IMR-90 (cell line): ENCODE data around the gene ST7. TPM values are rescaled to one million over a fixed set of nuclear protein-coding genes. Genes with fewer than 3 reads are reported as not detected.
A peak's percentile ranks its signal among the peaks of the same experiment; 100 is the strongest.

ENCODE experiments used
- ATAC-seq: fragments of 200-7000 bp; cut with Tn5 transposase; 2 replicates; pipeline ENCODE4 v1.9.1; 2020; ENCODE audit warnings: low read depth, mild to moderate bottlenecking, moderate library complexity
- BruUV-seq: library from RNA; stranded (reverse); fragments of 400-500 nt; replicated peaks from 2 replicates; lab custom pipeline; 2021; lab: Mats Ljungman, UMichigan
- CTCF ChIA-PET: fragments of 300-600 bp; formaldehyde crosslinking; extraction: SDS; loops from one replicate; lab custom pipeline; 2021; ENCODE audit warnings: antibody characterized with exemption; lab: Yijun Ruan, JAX
- POLR2A ChIA-PET: fragments of 300-600 bp; sonication (Branson Sonifier 250); formaldehyde crosslinking; loops from one replicate; lab custom pipeline; 2022; ENCODE audit warnings: antibody characterized with exemption; ENCODE audit not compliant: unreplicated experiment; lab: Charles Lee
- DNase-seq: peaks from one replicate; pipeline ENCODE4 v3.0.0; 2013
- H2AFZ ChIP-seq: replicated peaks from 2 replicates; pipeline ENCODE3; 2013; ENCODE audit warnings: low read length, mild to moderate bottlenecking; ENCODE audit not compliant: poor library complexity
- H2AK5ac ChIP-seq: 2 replicates; pipeline ENCODE4 v1.6.1; 2013; ENCODE audit warnings: low read depth, low read length, inconsistent platforms
- H2AK9ac ChIP-seq: replicated peaks from 2 replicates; pipeline ENCODE3; 2013; ENCODE audit warnings: mild to moderate bottlenecking, low read depth, low read length, moderate library complexity; ENCODE audit not compliant: poor library complexity
- H2BK120ac ChIP-seq: 2 replicates; pipeline ENCODE4 v1.6.1; 2013; ENCODE audit warnings: low read depth, low read length, inconsistent platforms
- H2BK15ac ChIP-seq: 3 replicates; pipeline ENCODE4 v1.6.1; 2013; ENCODE audit warnings: low read depth, low read length, inconsistent platforms
- H2BK20ac ChIP-seq: 2 replicates; pipeline ENCODE4 v1.6.1; 2013; ENCODE audit warnings: low read depth, mild to moderate bottlenecking, inconsistent platforms, low read length, moderate library complexity
- H2BK5ac ChIP-seq: 2 replicates; pipeline ENCODE4 v1.6.1; 2013; ENCODE audit warnings: mild to moderate bottlenecking, low read depth, low read length, inconsistent platforms; ENCODE audit not compliant: poor library complexity, severe bottlenecking
- H3K14ac ChIP-seq: replicated peaks from 2 replicates; pipeline ENCODE4 v1.6.1; 2013; ENCODE audit warnings: low read depth, low read length, inconsistent platforms
- H3K18ac ChIP-seq: 2 replicates; pipeline ENCODE4 v1.6.1; 2013; ENCODE audit warnings: low read depth, low read length, control low read depth
- H3K23ac ChIP-seq: 2 replicates; pipeline ENCODE4 v1.6.1; 2013; ENCODE audit warnings: low read depth, low read length, inconsistent platforms
- H3K27ac ChIP-seq: 2 replicates; pipeline ENCODE4 v1.5.1; 2013; ENCODE audit warnings: mild to moderate bottlenecking, control low read depth, low read length; ENCODE audit not compliant: insufficient read depth
- H3K27me3 ChIP-seq: 2 replicates; pipeline ENCODE4 v1.6.1; 2013; ENCODE audit warnings: low read length; ENCODE audit not compliant: control insufficient read depth, insufficient read depth
- H3K36me3 ChIP-seq: 2 replicates; pipeline ENCODE4 v1.6.1; 2013; ENCODE audit warnings: low read length, mixed read lengths; ENCODE audit not compliant: control insufficient read depth, insufficient read depth
- H3K4ac ChIP-seq: 2 replicates; pipeline ENCODE4 v1.6.1; 2013; ENCODE audit warnings: low read depth, low read length, inconsistent platforms
- H3K4me1 ChIP-seq: 2 replicates; pipeline ENCODE4 v1.6.1; 2013; ENCODE audit warnings: low read length, mixed read lengths; ENCODE audit not compliant: control insufficient read depth, insufficient read depth
- H3K4me2 ChIP-seq: 2 replicates; pipeline ENCODE4 v1.6.1; 2013; ENCODE audit warnings: low read depth, mild to moderate bottlenecking, control low read depth, low read length, moderate library complexity
- H3K4me3 ChIP-seq: 2 replicates; pipeline ENCODE4 v1.5.1; 2013; ENCODE audit warnings: low read depth, mild to moderate bottlenecking, control low read depth, low read length, moderate library complexity; ENCODE audit not compliant: insufficient read depth
- H3K56ac ChIP-seq: 2 replicates; pipeline ENCODE4 v1.6.1; 2013; ENCODE audit warnings: low read length, inconsistent platforms; ENCODE audit not compliant: insufficient read depth; ENCODE audit errors: extremely low read depth
- H3K79me1 ChIP-seq, 2 experiments: 2 replicates each; pipeline ENCODE4 v1.6.1; 2013; ENCODE audit warnings: low read length in 2 of 2, inconsistent platforms in 1 of 2, low read depth in 1 of 2
- H3K9ac ChIP-seq: 2 replicates; pipeline ENCODE4 v1.6.1; 2013; ENCODE audit warnings: low read depth, low read length, control low read depth
- H3K9me1 ChIP-seq: 2 replicates; pipeline ENCODE4 v1.6.1; 2013; ENCODE audit warnings: low read length, inconsistent platforms; ENCODE audit not compliant: insufficient read depth
- H3K9me3 ChIP-seq: 2 replicates; pipeline ENCODE4 v1.6.1; 2013; ENCODE audit warnings: low read length; ENCODE audit not compliant: control insufficient read depth, insufficient read depth
- H4K20me1 ChIP-seq: 2 replicates; pipeline ENCODE4 v1.6.1; 2013; ENCODE audit warnings: low read length, inconsistent platforms; ENCODE audit not compliant: insufficient read depth
- H4K5ac ChIP-seq: 2 replicates; pipeline ENCODE4 v1.6.1; 2013; ENCODE audit warnings: mild to moderate bottlenecking, low read depth, low read length, control low read depth
- H4K8ac ChIP-seq, 2 experiments: 2 replicates each; pipeline ENCODE4 v1.6.1; 2013; ENCODE audit warnings: low read depth in 2 of 2, low read length in 2 of 2, control low read depth in 1 of 2, inconsistent platforms in 1 of 2
- H4K91ac ChIP-seq: 2 replicates; pipeline ENCODE4 v1.6.1; 2013; ENCODE audit warnings: low read depth, low read length, inconsistent platforms; ENCODE audit not compliant: insufficient read depth
- BHLHE40 ChIP-seq: fragments of 150-350 bp; IDR thresholded peaks from 2 replicates; pipeline ENCODE4 v1.6.1; 2016; ENCODE audit warnings: mild to moderate bottlenecking, low read depth, low read length
- CEBPB ChIP-seq: IDR thresholded peaks from 2 replicates; pipeline ENCODE4 v1.6.1; 2012; ENCODE audit warnings: low read depth, low read length, improper control_type of control experiment
- CHD1 ChIP-seq: IDR thresholded peaks from 2 replicates; pipeline ENCODE4 v1.6.1; 2012; ENCODE audit warnings: low read depth, low read length, improper control_type of control experiment
- CTCF ChIP-seq: conservative IDR thresholded peaks from 2 replicates; pipeline ENCODE4 v1.5.1; 2012; ENCODE audit warnings: mild to moderate bottlenecking, low read depth, low read length, improper control_type of control experiment
- ELK1 ChIP-seq: fragments of 150-350 bp; IDR thresholded peaks from 2 replicates; pipeline ENCODE4 v1.6.1; 2016; ENCODE audit warnings: low read depth, mild to moderate bottlenecking, low read length, moderate library complexity, borderline replicate concordance
- FOS ChIP-seq: fragments of 150-350 bp; IDR thresholded peaks from 2 replicates; pipeline ENCODE4 v1.6.1; 2016; ENCODE audit warnings: low read depth, low read length
- MAFK ChIP-seq: IDR thresholded peaks from 2 replicates; pipeline ENCODE4 v1.6.1; 2012; ENCODE audit warnings: low read depth, low read length, improper control_type of control experiment
- MAZ ChIP-seq: IDR thresholded peaks from 2 replicates; pipeline ENCODE4 v1.6.1; 2012; ENCODE audit warnings: low read depth, mild to moderate bottlenecking, low read length, improper control_type of control experiment, moderate library complexity, borderline replicate concordance
- MXI1 ChIP-seq: IDR thresholded peaks from 2 replicates; pipeline ENCODE4 v1.6.1; 2012; ENCODE audit warnings: low read depth, mild to moderate bottlenecking, low read length, moderate library complexity, borderline replicate concordance
- NFE2L2 ChIP-seq: fragments of 150-350 bp; IDR thresholded peaks from 2 replicates; pipeline ENCODE4 v1.6.1; 2016; ENCODE audit warnings: low read depth, mild to moderate bottlenecking, low read length
- POLR2A ChIP-seq: IDR thresholded peaks from 2 replicates; pipeline ENCODE4 v1.6.1; 2012; ENCODE audit warnings: mild to moderate bottlenecking, low read depth, low read length
- RAD21 ChIP-seq: IDR thresholded peaks from 2 replicates; pipeline ENCODE4 v1.6.1; 2012; ENCODE audit warnings: low read length, improper control_type of control experiment
- RCOR1 ChIP-seq: IDR thresholded peaks from 2 replicates; pipeline ENCODE4 v1.6.1; 2012; ENCODE audit warnings: mild to moderate bottlenecking, low read length, improper control_type of control experiment; ENCODE audit not compliant: insufficient replicate concordance
- RFX5 ChIP-seq: IDR thresholded peaks from 2 replicates; pipeline ENCODE4 v1.8.0; 2012; ENCODE audit warnings: low read depth, mild to moderate bottlenecking, low read length, moderate library complexity
- USF2 ChIP-seq: fragments of 150-350 bp; IDR thresholded peaks from 2 replicates; pipeline ENCODE4 v1.6.1; 2017; ENCODE audit warnings: mild to moderate bottlenecking, antibody characterized with exemption, low read length, low read depth
- WGBS, 2 experiments: methylation state at CpG; one replicate each; pipeline versions ENCODE4 v1.1.5 to v1.1.7; 2013; ENCODE audit warnings: missing lambda C conversion rate in 2 of 2; ENCODE audit not compliant: insufficient read length in 1 of 2; ENCODE audit errors: extremely low coverage in 2 of 2; 5-methylcytosine and 5-hydroxymethylcytosine counted together
- dilution Hi-C: fragments of 300-500 bp; cut with HindIII; formaldehyde crosslinking; loops from one replicate; pipeline ENCODE4 v1.14.3; 2018; ENCODE audit warnings: low sequenced_read_pairs; ENCODE audit not compliant: unreplicated experiment
- in situ Hi-C: fragments of 300-500 bp; cut with MboI; formaldehyde crosslinking; loops from 3 replicates; pipeline ENCODE4 v1.14.3; 2019; ENCODE audit warnings: low sequenced_read_pairs, inconsistent platforms, mixed read lengths
- intact Hi-C: fragments of 100-400 bp; cut with micrococcal nuclease; formaldehyde crosslinking; loops from 2 replicates; pipeline ENCODE4 v1.10.0; 2022
- polyA plus RNA-seq, 3 experiments: library from polyadenylated mRNA; depleted of rRNA; stranded (reverse); fragments of >200 nt; gene quantifications; 2 replicates each; pipeline ENCODE4 v1.2.3, GENCODE V29; 2012; ENCODE audit warnings: low replicate concordance in 1 of 3
- total RNA-seq: library from RNA; depleted of rRNA; stranded (reverse); fragments of >200 nt; gene quantifications from 2 replicates; pipeline ENCODE4 v1.2.3, GENCODE V29; 2012

ST7 gene
- total and polyA plus RNA-seq, 2 of the 4 experiments (the other 2 are of a cell fraction), result 18.6 to 26.0 TPM

GRCh38 chr7:117202511-117202910 is 249.2 kb downstream of the ST7 start:
- Histone ChIP-seq H2BK15ac (no peak overlapping the region), H3K18ac (no peak overlapping the region), H2AFZ (no peak overlapping the region), H3K36me3 (no peaks in the 10 kb centered on the region), H3K79me1 (no peaks in the 10 kb centered on the region; a peak in 1 of 4 replicates), H4K5ac (no peak overlapping the region), H2AK9ac (no peak overlapping the region), H2BK20ac (no peak overlapping the region), H3K4me2 (no peak overlapping the region), H3K4me1 (peaks cover 7% of the 10 kb centered on the region), H4K8ac (no peak overlapping the region), H2BK120ac (no peak overlapping the region), H3K4ac (peak overlapping the region; percentile 6; the same call in 1 of the 2 replicates), H3K9me1 (peaks cover 8% of the 10 kb centered on the region), H3K23ac (no peak overlapping the region), H3K9me3 (no peaks in the 10 kb centered on the region), H4K91ac (no peak overlapping the region), H3K56ac (no peak overlapping the region), H4K20me1 (no peaks in the 10 kb centered on the region), H3K14ac (no peak overlapping the region), H2BK5ac (no peak overlapping the region), H2AK5ac (no peak overlapping the region), H3K9ac (no peak overlapping the region), H3K27me3 (no peaks in the 10 kb centered on the region), H3K4me3 (no peak overlapping the region), H3K27ac (no peak overlapping the region)
- BruUV-seq, result no TSS peak
- DNase-seq (peak; percentile 62), ATAC-seq (peak; percentile 87)
- ChIA-PET POLR2A (no interaction called here), CTCF (interaction anchor here (1.0 to 1.4 kb wide), 3 partner anchors 10 to 77 kb away, joined by 3 to 6 read pairs (median 4); no protein-coding TSS in a partner anchor)
- dilution Hi-C loops, result no loop called here
- TF ChIP-seq NFE2L2 (no peak), USF2 (no peak), CTCF (no peak), MAZ (no peak), BHLHE40 (no peak), ELK1 (no peak), MXI1 (no peak), CHD1 (no peak), RCOR1 (no peak), MAFK (no peak), RAD21 (no peak), FOS (peak; percentile 33; the same call in 1 of the 2 replicates), POLR2A (no peak), CEBPB (0 out of 2 replicates have a peak, but pooled peaks have one; percentile 10), RFX5 (no peak)
- intact Hi-C loops, result no loop called here
- in situ Hi-C loops, result no loop called here
- 100% methylated on average over 1 of the region's 3 CpGs; no CpG with 5 or more reads in 1 of the 2 experiments for WGBS, 2 experiments
